GM19035 (cell line): ENCODE measurements around the gene TXLNG.
"Not testable (repeated sequence)": the region's sequence is repeated elsewhere in the genome, so short reads cannot be mapped to it uniquely, and the experiment has no call there.

Experiments used
- ATAC-seq: cut with Tn5 transposase; IDR thresholded peaks from one replicate; pipeline ENCODE4 v1.9.1; 2021; ENCODE audit not compliant: unreplicated experiment

Gene TXLNG

GRCh38 chrX:16784440-16784839 is 1.8 kb upstream of the TXLNG start:
- not testable (repeated sequence) for ATAC-seq

GRCh38 chrX:16785247-16786138 is 773 bp upstream of the TXLNG start:
- no peak for ATAC-seq

GRCh38 chrX:16786791-16787735 is 797 bp downstream of the TXLNG start:
- ATAC-seq, result peak; percentile 33

DNA sequence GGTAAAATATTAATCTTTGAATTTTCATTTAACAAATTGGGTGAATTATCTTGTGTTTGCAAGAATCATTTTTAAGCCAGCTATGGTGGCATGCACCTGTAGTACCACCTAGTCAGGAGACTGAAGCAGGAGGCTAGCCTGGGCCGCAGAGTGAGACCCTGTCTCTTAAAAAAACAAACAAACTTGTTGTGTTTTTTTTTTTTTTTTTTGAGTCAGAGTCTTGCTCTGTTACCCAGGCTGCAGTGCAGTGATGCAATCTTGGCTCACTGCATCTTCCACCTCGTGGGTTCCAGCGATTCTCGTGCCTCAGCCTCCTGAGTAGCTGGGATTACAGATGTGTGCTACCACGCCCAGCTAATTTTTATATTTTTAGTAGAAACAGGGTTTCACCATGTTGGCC is 2.2 kb downstream of the TXLNG start:
- ATAC-seq, result no peak

DNA sequence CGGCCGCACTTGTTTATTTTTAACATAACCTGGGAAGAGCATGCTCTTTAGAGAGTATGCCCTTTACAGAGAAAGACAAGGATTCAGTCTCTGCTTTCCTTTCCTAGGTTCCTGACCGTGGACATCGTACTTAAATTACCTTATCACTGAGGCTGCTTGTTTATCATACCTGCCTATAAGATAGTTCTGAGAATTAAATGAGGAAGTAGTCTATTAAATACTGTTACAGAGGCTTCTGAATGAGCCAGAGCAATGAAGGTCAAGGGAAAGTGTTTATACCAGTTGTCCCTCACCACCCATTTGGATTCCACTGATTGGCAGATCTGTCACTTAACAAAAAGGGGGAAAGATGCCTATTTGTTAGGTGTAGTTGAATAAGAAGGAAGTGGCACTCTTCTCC is 10.0 kb downstream of the TXLNG start:
- ATAC-seq, result no peak

GRCh38 chrX:16797358-16797757 is 11.1 kb downstream of the TXLNG start:
- no peak for ATAC-seq

GRCh38 chrX:16797841-16798240 is 11.6 kb downstream of the TXLNG start:
- ATAC-seq, result no peak

DNA sequence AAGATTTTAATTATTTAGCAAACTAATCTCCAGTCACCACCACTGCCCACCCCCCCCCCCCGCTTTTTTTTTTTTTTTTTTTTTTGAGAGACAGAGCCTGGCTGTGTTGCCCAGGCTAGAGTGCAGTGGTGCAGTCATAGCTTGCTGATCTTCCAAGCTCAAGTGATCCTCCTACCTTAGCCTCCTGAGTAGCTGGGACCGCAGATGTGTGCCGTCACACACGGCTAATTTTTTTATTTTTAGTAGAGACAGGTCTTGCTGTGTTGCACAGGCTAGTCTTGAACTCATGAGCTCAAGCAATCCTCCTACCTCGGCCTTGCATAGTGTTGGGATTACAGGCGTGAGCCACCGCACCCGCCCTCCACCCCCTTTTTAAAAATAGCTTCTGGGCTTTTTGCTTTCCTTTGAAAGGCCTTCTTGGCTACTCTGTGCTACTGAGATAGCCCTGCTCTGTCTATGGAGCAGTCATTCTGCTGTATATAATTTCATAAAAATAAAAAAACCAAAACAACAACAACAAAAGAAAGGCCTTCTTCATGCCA is 18.7 kb downstream of the TXLNG start:
- no peak for ATAC-seq

- no peak for ATAC-seq
Observed at GRCh38 chrX:16807548-16807947, 21.3 kb downstream of the TXLNG start.

GRCh38 chrX:16807976-16808542 is 21.8 kb downstream of the TXLNG start:
- no peak for ATAC-seq

DNA sequence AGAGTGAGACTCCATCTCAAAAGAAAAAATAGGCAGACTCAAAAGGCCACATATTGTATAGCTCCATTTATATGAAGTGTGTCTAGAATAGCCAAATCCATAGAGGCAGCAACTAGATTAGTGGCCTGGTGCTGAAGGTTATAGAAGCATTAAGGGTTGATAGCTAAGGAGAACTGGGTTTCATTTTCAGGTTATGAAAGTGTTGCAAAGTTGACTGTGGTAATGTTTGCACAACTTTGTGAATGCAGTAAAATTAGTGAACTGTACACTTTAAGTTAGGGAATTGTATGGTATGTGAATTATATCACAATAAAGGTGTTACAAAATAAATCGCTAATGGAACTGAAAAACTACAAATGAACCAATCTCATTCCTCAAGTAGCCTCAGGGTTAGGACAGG is 28.3 kb downstream of the TXLNG start:
- no peak for ATAC-seq

GRCh38 chrX:16819634-16820033 is 33.4 kb downstream of the TXLNG start:
- no peak for ATAC-seq

- no peak for ATAC-seq
Observed at GRCh38 chrX:16822723-16823122, 36.5 kb downstream of the TXLNG start.

GRCh38 chrX:16825264-16826035 is 39.2 kb downstream of the TXLNG start:
- no peak for ATAC-seq

DNA sequence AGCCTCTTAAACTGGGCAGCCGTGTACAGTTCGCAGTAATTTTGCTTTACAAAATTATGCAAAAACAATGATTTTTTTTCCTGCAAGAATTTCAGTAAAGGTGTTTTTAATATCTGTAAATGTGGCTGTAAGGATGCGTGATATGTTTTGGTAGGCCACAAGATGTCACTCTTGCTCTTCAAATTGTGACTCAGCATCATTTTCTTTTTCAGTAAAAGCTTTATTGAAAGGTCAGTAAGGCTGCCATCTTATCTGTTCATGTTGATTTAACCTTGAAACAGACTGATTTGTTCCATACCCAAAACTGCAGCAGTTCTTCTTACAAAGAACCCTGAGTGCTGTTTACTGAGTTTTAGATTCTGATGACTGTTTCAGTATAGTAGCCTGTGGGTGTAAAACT is 39.9 kb downstream of the TXLNG start:
- no peak for ATAC-seq

DNA sequence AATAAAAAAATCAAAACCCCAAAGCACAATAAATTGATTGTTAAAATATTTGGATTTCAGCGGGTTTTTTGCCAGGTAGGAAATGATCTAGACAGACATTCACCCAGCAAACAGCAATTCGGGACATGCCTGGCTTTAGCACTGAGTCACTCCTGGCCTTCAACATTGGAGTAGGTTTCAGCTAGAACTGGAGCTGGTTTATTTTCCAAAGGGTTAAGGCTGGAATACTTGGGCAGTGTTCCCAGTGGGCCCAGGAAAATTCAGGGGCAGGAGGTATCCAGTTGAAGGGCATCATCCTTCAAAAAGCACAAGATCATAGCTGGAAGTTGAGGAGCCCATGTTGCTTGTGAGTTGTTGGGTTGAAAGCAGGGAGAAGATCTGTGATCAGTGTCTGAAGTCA is 41.0 kb downstream of the TXLNG start:
- ATAC-seq, result no peak

GRCh38 chrX:16828124-16828908 is 42.0 kb downstream of the TXLNG start:
- no peak for ATAC-seq

- no peak for ATAC-seq
Observed at GRCh38 chrX:16832301-16832700, 46.0 kb downstream of the TXLNG start.

GRCh38 chrX:16834806-16835205 is 48.5 kb downstream of the TXLNG start:
- no peak for ATAC-seq

GRCh38 chrX:16836371-16836770 is 50.1 kb downstream of the TXLNG start:
- peak; percentile 85 for ATAC-seq
